OCI-LY3 (cell line): Measurements from ENCODE around the gene CCL28.
"Not testable (repeated sequence)": the region's sequence is repeated elsewhere in the genome, so short reads cannot be mapped to it uniquely, and the experiment has no call there.

Experiments
- H2AFZ ChIP-seq: fragments of 200-600, 300-600 bp; shearing (Covaris generic); 2 replicates; pipeline ENCODE4 v1.6.0; 2014; ENCODE audit warnings: antibody characterized with exemption, low read depth, low read length
- H3K27ac ChIP-seq: fragments of 200-600, 300-600 bp; sonication (generic); 2 replicates; pipeline ENCODE4 v1.5.1; 2014; ENCODE audit warnings: mild to moderate bottlenecking, low read length, moderate library complexity, mixed read lengths
- H3K27me3 ChIP-seq: fragments of 200-600, 300-600 bp; sonication (generic); 2 replicates; pipeline ENCODE4 v1.6.1; 2014; ENCODE audit warnings: low read depth, low read length, mixed read lengths
- H3K36me3 ChIP-seq: fragments of 200-600, 300-600 bp; sonication (generic); replicated peaks from 2 replicates; pipeline ENCODE3; 2014; ENCODE audit warnings: low read depth, low read length, mixed read lengths
- H3K4me1 ChIP-seq: fragments of 300-600, 200-600 bp; sonication (generic); 2 replicates; pipeline ENCODE4 v1.6.1; 2014; ENCODE audit warnings: low read length, mixed read lengths
- H3K4me2 ChIP-seq: fragments of 200-600, 300-600 bp; sonication (generic); 2 replicates; pipeline ENCODE4 v1.6.1; 2014; ENCODE audit warnings: low read length, mixed read lengths
- H3K4me3 ChIP-seq: fragments of 300-600, 200-600 bp; sonication (generic); 2 replicates; pipeline ENCODE4 v1.5.1; 2014; ENCODE audit warnings: antibody characterized with exemption, mild to moderate bottlenecking, low read length, moderate library complexity
- H3K79me2 ChIP-seq: fragments of 300-600, 200-600 bp; shearing (Covaris generic); 2 replicates; pipeline ENCODE4 v1.6.1; 2014; ENCODE audit warnings: mild to moderate bottlenecking, low read length, mixed read lengths
- H3K9ac ChIP-seq: fragments of 300-600, 200-600 bp; shearing (Covaris generic); 2 replicates; pipeline ENCODE4 v1.6.0; 2014; ENCODE audit warnings: mild to moderate bottlenecking, low read length, moderate library complexity
- H3K9me3 ChIP-seq: fragments of 200-600, 300-600 bp; shearing (Covaris generic); 2 replicates; pipeline ENCODE4 v1.6.1; 2014; ENCODE audit warnings: low read length, mixed read lengths; ENCODE audit not compliant: insufficient read depth
- H4K20me1 ChIP-seq: fragments of 200-600, 300-600 bp; sonication (generic); 2 replicates; pipeline ENCODE4 v1.6.1; 2016; ENCODE audit warnings: low read length, mixed read lengths; ENCODE audit not compliant: insufficient read depth
- CTCF ChIP-seq: fragments of 200-600, 300-600 bp; sonication (generic); IDR thresholded peaks from 2 replicates; pipeline ENCODE4 v1.5.1; 2014; ENCODE audit warnings: antibody characterized with exemption, low read length, low read depth
- EZH2phosphoT487 ChIP-seq: fragments of 200-600 bp; shearing (Covaris generic); IDR thresholded peaks from 2 replicates; pipeline ENCODE4 v1.6.1; 2018; ENCODE audit warnings: antibody characterized with exemption, mixed run types, low read depth

The CCL28 gene

GRCh38 chr5:43412156-43412555 is at the start of gene CCL28:
TSS of gene CCL28 (minus strand) at chr5:43412391. CDS start at chr5:43412316, 75 bp downstream.
- no peak within 1 kb of the TSS for H3K4me3 ChIP-seq
- H2AFZ ChIP-seq = no peak within 1 kb of the TSS
- TF ChIP-seq CTCF (no peak), EZH2phosphoT487 (no peak)

GRCh38 chr5:43461066-43461465 is 48.9 kb upstream of the CCL28 start:
- H3K4me1 ChIP-seq = no peaks in the 10 kb centered on the region
- H3K36me3 ChIP-seq = peaks cover 3% of the 10 kb centered on the region
- no peak overlapping the region for H2AFZ ChIP-seq
- no peak overlapping the region for H3K4me3 ChIP-seq
- H3K9me3 ChIP-seq = no peaks in the 10 kb centered on the region; the same call in 1 of the 2 replicates
- no peak overlapping the region for H3K4me2 ChIP-seq
- H3K27ac ChIP-seq = no peak overlapping the region
- H3K27me3 ChIP-seq = no peaks in the 10 kb centered on the region
- no peaks in the 10 kb centered on the region for H3K79me2 ChIP-seq
- H4K20me1 ChIP-seq = no peaks in the 10 kb centered on the region
- no peak overlapping the region for H3K9ac ChIP-seq
- TF ChIP-seq EZH2phosphoT487 (no peak), CTCF (no peak)

More at GRCh38 chr5:43412156-43412555, at the start of gene CCL28:
- no peaks in the 10 kb centered on the region for H3K4me1 ChIP-seq
- no peak within 1 kb of the TSS for H3K4me2 ChIP-seq
- H4K20me1 ChIP-seq = no peaks in the 10 kb centered on the region
- H3K36me3 ChIP-seq = no peaks in the 10 kb centered on the region
- no peak within 1 kb of the TSS for H3K9ac ChIP-seq
- no peaks in the 10 kb centered on the region for H3K27me3 ChIP-seq
- H3K79me2 ChIP-seq = no peaks in the 10 kb centered on the region
- no peaks in the 10 kb centered on the region for H3K9me3 ChIP-seq
- no peak within 1 kb of the TSS for H3K27ac ChIP-seq

DNA sequence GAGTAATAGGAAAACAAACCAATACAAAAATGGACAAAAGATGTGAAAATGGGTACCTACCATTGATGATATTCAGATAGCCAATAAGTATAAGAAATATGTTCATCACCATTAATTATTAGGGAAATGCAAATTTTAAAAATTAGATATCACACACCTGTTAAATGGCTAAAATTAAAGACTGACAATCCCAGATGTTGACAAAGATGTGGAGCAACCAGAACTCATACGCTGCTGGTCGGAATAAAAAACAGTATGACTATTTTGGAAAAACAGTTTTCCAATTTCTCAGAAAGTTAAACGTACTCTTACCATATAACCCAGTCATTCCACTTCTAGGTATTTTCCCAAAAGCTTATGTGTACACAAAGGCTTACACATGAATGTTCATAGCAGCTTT is 44.4 kb upstream of the CCL28 start:
- no peak for TF ChIP-seq CTCF
- TF ChIP-seq EZH2phosphoT487 = no peak
- H3K4me2 ChIP-seq = no peak overlapping the region
- H3K27me3 ChIP-seq = no peaks in the 10 kb centered on the region
- peaks cover 3% of the 10 kb centered on the region for H3K36me3 ChIP-seq
- no peaks in the 10 kb centered on the region; the same call in 1 of the 2 replicates for H3K9me3 ChIP-seq
- no peaks in the 10 kb centered on the region for H4K20me1 ChIP-seq
- H3K9ac ChIP-seq = no peak overlapping the region
- no peak overlapping the region for H3K27ac ChIP-seq
- H3K79me2 ChIP-seq = no peaks in the 10 kb centered on the region
- no peaks in the 10 kb centered on the region for H3K4me1 ChIP-seq
- H3K4me3 ChIP-seq = no peak overlapping the region
- no peak overlapping the region for H2AFZ ChIP-seq

- peaks cover 13% of the 10 kb centered on the region for H3K36me3 ChIP-seq
- not testable (repeated sequence) for H3K79me2 ChIP-seq
Observed at GRCh38 chr5:43441575-43441974, 29.4 kb upstream of the CCL28 start.

More at GRCh38 chr5:43441575-43441974, 29.4 kb upstream of the CCL28 start:
- not testable (repeated sequence) for H4K20me1 ChIP-seq, H3K9me3 ChIP-seq, H3K27ac ChIP-seq, H3K27me3 ChIP-seq, H2AFZ ChIP-seq, H3K4me3 ChIP-seq, H3K9ac ChIP-seq, H3K4me2 ChIP-seq, H3K4me1 ChIP-seq
